GM18867 (cell line): Measurements from ENCODE around the gene HS3ST6.
"Not testable (repeated sequence)": the region's sequence is repeated elsewhere in the genome, so short reads cannot be mapped to it uniquely, and the experiment has no call there.

ENCODE experiments used
- ATAC-seq: cut with Tn5 transposase; IDR thresholded peaks from one replicate; pipeline ENCODE4 v1.9.1; 2021; ENCODE audit warnings: mild to moderate bottlenecking, moderate library complexity; ENCODE audit not compliant: unreplicated experiment

The HS3ST6 gene

GRCh38 chr16:1929578-1930337 is 11.5 kb upstream of the HS3ST6 start:
- ATAC-seq, result peak; percentile 81

DNA sequence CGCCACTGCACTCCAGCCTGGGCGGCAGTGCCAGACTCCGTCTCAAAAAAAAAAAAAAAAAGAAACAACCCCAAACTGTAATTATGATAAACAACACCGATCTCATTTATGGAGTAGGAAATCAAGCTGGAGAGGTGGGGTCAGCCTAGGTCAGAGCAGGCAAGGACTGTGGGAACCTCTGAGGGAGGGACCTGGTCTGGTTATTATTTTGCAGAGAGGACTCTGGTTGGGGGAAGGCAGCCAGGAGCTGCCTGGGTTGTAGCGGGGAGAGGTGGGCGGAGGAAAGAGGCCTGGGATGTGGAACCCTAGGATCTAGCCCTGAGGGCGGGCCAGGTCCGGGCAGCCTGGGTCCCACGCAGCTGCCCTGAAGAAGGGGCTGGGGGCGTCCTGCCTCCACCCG is 10.9 kb upstream of the HS3ST6 start:
- no peak for ATAC-seq

GRCh38 chr16:1926271-1926670 is 8.1 kb upstream of the HS3ST6 start:
- ATAC-seq, result no peak

DNA sequence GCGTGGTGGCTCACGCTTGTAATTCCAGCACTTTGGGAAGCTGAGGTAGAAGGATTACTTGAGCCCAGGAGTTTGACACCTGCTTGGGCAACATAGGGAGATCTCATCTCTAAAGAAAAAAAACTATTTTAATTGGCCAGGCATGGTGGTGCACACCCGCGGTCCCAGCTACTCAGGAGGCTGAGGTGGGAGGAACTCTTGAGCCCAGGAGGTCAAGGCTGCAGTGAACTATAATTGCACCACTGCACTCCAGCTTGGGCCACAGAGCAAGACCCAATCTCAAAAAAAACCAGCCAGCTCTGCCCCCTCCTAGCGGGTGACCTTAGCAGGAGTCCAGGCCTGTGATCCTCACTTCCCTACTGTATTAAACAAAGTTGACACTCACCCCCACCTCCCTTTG is 5.9 kb upstream of the HS3ST6 start:
- no peak for ATAC-seq

DNA sequence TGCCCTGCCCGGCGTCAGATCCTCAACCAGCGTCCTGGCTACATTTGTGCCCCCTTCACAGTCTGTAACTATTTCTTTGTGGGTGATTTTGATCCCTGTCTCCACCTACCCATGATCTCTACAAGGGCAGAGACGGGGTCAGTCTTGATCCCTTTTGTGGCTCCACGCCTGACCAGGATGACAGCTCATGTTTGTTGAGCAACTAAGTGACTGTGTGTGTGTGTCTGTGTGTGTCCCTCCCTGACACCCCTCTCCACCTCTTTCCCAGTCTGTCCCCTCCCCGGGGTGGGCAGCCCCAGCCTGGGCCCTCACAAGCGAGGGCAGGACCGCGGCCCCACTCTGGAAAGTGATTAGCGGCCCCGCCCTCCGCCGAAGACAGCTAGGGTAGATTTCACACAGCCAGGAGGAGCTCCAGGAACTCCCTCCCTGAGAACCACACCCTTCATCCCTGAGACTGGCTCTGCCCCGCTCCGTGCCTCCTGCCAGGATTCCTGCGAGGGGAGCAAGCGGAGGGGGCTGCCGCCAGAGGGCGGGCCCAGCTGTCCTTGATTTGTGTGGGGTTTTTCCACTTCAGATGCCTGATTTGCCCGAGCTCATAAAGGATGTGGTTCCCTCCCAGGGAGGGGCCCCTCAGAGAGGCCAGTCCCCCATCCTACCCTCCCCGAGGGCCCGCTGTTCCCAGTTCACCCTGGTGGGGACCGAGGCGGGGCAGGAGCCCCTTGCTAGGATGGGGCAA is 5.3 kb upstream of the HS3ST6 start:
- no peak for ATAC-seq

- no peak for ATAC-seq
Observed at GRCh38 chr16:1922357-1922756, 4.1 kb upstream of the HS3ST6 start.

- ATAC-seq, result no peak
Observed at GRCh38 chr16:1920727-1921171, 2.5 kb upstream of the HS3ST6 start.

DNA sequence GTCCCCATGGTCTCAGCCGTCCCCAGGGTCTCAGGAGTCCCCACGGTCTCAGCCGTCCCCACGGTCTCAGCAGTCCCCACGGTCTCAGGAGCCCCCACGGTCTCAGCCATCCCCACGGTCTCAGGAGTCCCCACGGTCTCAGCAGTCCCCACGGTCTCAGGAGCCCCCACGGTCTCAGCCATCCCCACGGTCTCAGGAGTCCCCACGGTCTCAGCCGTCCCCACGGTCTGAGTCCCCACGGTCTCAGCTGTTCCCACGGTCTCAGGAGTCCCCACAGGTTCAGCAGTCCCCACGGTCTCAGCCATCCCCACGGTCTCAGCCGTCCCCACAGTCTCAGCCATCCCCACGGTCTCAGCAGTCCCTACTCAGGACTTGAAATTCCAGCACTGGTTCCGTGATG is 1.9 kb upstream of the HS3ST6 start:
- ATAC-seq, result not testable (repeated sequence)

GRCh38 chr16:1919327-1919998 is 1.2 kb upstream of the HS3ST6 start:
- ATAC-seq, result no peak

DNA sequence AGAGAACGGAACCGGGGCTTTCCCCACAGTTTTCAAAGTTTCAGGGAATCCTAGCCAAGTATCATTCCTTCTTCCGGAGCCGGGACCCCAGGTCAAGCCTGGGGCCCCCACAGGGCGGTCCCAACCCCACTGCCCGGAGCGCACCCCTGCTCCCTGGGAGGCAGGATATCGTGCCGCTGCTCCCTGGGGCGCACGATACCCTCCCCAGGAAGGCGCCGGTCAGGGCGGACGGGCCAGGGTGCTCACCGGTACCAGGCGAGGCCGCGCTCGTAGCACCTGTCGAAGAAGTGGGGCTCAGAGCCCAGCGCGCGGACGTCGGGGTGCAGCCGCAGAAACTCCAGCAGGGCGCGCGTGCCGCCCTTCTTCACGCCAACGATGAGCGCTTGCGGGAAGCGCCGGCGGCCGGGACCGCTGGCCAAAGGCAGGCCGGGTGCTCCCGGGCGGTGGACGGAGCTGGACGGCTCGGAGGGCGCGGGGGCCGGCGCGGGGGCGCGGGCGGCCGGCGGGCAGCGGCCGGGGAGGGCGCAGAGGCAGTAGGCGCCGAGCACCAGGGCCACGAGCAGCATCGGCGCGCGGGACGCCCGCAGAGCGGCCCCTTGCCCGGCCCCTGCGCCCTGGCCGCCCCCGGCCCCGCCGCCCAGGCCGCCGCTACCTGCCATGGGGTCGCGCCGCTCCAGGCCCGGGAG is 407 bp downstream of the HS3ST6 start:
- ATAC-seq, result no peak

DNA sequence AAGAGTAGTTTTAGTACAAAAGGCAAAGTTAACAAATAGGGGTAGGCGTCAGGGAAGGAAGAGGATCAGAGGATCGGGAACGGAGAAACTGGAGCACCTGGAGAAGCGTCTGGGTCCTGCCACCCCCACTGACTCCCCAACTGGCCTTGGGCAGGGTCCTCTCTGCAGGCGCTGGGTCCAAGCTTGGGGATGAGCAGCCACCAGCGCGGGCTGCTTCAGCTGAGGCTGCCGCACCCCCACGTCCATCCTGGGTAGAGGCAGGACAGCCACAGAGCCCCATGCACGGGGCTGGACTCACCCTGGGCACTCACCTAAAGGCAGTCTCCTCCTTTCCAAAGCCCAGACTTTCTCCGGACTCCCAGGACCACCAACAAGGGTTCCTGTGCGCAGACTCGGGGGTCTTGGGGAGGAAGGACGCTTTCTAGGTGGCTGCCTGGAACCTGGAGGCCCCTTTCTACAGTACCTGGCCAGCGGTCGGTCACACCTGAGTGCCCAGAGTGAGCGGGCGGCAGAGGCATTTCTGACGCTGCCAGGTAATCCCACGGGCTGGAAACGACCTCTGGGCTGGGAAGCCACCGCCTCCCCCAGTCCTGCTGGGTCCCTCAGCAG is 1.1 kb downstream of the HS3ST6 start:
- no peak for ATAC-seq

DNA sequence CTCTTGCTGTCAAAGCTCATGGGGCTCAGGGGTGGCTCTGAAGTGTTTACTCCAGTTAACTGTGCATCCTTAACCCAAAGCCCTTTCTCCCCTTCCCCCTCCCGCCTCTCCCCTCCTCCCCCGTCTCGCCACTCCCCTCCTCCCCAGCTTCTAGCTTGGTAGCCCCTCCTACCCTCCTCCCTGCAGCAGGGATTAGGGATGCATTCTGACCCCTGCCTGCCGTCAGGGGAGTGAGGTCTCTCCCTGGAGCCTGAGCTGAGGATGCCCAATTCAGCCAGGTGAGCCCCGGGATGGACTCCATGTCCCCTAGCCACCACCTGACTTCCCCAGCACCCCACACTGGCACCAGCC is 1.6 kb downstream of the HS3ST6 start:
- no peak for ATAC-seq

- no peak for ATAC-seq
Observed at GRCh38 chr16:1915732-1916639, 2.2 kb downstream of the HS3ST6 start.

- ATAC-seq, result no peak
Observed at GRCh38 chr16:1914988-1915387, 3.2 kb downstream of the HS3ST6 start.

DNA sequence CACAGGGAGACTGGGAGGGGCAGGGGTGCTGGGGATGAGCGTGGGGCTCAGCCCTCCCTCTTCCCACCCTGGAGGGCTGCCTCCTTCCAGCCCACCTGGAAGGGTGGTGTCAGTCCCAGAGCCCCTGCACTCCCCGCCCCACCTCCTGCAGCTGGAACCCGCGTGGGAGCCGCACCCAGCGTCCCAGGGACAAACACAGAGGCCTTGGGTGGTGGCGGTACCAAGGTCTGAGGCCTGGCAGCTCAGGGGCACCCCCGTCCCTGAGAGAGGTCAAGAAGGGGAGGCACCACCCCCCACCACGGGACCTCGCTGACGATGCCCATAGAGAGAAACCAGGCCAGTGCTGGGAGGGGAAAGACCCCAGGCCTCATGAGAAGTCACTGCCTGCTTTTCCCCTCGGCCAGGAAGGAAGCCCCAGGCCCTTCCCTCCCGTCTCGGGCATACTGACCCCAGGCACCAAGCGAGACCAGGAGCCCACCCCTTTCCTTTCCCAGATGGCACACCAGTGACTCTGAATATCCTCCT is 4.1 kb downstream of the HS3ST6 start:
- no peak for ATAC-seq

DNA sequence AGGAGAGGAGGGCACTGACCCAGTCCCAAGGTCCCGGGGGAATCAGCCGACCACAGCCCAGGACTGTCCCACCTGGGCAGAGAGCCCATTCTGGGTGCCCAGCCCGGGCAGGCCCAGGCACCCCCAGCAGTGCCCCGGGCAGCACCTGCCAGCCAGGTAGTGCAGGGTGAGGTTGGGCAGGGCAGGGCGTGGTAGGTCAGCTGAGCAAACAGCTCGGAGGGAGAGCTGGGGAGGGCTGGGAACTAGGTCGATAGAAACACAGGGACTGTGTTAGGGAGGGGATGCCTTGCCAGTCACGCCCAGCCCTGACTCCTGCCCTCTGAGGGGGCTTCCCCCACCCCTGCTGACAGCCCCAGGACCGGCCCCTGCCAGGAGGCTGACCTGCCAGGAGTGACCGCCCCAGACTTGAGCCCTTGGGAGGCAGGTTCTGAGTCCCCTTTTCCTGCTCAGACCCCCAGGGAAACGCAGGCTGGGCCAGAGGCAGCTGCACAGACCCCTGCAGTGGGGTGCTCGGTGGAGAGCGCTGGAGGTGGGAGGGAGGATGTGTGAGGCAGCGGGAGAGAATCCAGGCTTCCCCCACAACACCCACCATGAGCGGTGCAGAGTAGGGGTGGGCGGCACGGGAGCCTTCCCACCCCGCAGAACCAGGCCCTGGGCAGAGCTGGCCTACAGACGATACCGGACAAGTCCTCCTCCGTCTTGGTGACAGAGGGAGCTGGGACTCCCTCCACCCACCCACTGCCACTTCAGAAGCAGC is 4.7 kb downstream of the HS3ST6 start:
- ATAC-seq, result no peak

- no peak for ATAC-seq
Observed at GRCh38 chr16:1912215-1912543, 6.0 kb downstream of the HS3ST6 start.

DNA sequence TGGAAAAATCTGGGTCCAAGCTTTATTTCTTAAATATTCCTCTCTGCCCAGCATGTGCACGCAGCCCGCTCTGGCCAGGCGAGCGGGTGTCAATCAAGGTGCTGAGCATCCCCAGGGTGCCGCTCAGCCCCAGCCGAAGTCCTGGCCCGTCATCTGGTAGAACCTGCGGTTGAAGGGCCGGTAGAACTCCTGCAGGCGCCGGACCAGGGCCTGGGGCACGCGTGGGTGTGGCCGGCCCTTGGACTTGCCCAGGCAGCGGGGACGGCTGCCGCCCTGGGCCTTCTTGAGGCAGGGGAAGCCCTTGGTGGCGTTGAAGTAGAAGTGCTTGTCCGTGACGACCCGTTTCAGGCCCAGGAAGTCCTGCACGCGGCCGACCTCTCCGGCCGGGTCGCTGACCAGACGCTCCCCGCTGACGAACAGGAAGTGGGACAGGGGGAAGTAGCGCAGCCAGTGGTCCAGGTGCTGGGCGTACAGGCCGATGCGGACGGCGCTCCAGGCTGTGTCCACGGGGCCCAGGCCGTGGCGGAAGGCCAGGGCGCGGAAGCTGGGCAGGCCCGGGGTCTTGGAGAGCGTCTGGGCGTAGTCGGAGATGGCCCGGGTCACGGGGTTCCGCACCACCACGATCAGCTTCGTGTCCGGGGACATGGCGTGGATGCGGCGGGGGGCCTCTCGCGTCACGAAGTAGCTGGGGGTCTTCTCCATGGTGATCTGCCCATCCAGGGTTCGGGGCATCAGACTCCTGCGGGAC is 6.6 kb downstream of the HS3ST6 start:
- no peak for ATAC-seq
